Measurements from ENCODE around the gene MAGEA12.
"Not testable (repeated sequence)": the region's sequence is repeated elsewhere in the genome, so short reads cannot be mapped to it uniquely, and the experiment has no call there.

Gene MAGEA12

DNA sequence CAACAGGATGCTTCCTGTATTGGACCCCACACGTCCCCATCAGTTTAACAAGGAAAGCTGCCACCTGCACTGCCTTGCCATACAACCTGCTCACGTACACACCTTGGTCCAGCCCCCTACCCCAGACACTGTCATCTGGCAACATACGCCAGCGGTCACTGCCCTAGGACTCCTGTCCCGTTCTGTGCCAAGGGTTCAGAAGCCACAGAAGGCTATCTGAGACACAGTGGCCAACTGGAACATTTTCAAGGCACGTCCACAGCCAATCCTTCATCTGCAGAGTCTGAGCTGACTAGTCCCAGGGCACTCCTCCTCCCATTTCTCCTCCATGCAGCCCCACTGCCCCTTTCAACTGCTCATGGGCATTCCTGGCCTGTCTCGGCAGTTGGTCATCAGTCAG, 28.0 kb downstream of the MAGEA12 start:
- DNase-seq (ENCODE audit: low read depth), result not testable (repeated sequence)

DNA sequence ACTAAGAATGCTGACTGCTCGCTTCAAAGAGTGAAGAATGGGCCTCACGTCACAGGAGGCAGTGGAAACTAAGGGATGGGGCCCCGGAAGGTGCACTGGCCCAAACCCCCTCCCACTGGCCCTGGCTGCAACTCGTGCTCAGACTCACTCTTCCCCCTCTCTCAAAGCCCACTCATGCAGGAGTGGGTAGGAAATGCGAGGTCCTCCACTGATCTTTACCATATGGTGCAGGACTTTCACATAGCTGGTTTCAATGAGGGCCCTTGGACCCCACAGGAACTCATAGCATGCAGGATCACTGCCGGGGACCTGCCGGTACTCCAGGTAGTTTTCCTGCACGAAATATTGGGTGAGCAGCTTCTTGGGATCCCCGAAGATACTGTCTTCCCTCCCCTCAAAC, 33.0 kb downstream of the MAGEA12 start:
- not testable (repeated sequence) for DNase-seq (ENCODE audit: low read depth)

GRCh38 chrX:152769549-152770289, 36.2 kb downstream of the MAGEA12 start, which contains the start of gene MAGEA6:
TSS of gene MAGEA6 (minus strand) at chrX:152769689. CDS start at chrX:152767650, 2,039 bp downstream.
- DNase-seq (ENCODE audit: low read depth), result not testable (repeated sequence)

DNA sequence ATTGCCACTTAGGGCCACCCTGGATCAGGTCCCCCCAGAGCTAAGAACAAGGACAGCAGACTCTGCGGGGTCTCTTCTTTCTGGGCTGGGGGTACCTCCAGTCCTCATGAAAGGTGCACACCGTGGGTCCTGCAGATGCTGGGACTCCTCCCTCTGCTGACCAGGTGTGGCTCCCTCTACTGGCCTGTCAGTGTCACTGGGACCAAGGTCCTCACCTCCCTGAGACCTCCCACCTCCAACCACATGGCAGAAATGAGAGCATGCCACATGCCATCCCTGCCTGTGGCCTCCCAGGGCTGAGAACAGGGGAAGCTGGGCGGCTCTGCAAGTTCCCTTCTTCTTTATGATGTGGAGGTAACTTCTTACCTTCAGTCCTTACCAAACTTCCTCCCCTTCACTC, 53.5 kb downstream of the MAGEA12 start:
- DNase-seq (ENCODE audit: low read depth), result not testable (repeated sequence)
